Transverse colon (tissue), 4 donors: ENCODE data around the gene OR52A1.

Experiments used
- EP300 ChIP-seq: sonication (generic); formaldehyde crosslinking; IDR thresholded peaks from one replicate; pipeline ENCODE4 v1.6.1; 2017; ENCODE audit warnings: antibody characterized with exemption, low read depth
- POLR2A ChIP-seq: fragments of 450-650 bp; IDR thresholded peaks from one replicate; pipeline ENCODE4 v1.6.1; 2016; ENCODE audit warnings: antibody characterized with exemption, mild to moderate bottlenecking, moderate library complexity
- POLR2AphosphoS5 ChIP-seq, 3 donors: sonication (generic); formaldehyde crosslinking; IDR thresholded peaks; one replicate each; pipeline ENCODE4 v1.6.1; 2016; ENCODE audit warnings: antibody characterized with exemption in 3 of 3
- TF ChIP-seq, protein P1 (sequence below), 5 experiments: fragments of 200-600 bp in 3 of 5; fragments of 450-650 bp in 2 of 5; sonication (generic) in 3 of 5; IDR thresholded peaks; 1 replicate in 2 of 5; 2 replicates in 3 of 5; pipeline ENCODE4 v1.5.1; 2016 to 2017; ENCODE audit warnings: antibody characterized with exemption in 5 of 5, inconsistent platforms in 3 of 5, mild to moderate bottlenecking in 2 of 5, moderate library complexity in 1 of 5

DNA sequence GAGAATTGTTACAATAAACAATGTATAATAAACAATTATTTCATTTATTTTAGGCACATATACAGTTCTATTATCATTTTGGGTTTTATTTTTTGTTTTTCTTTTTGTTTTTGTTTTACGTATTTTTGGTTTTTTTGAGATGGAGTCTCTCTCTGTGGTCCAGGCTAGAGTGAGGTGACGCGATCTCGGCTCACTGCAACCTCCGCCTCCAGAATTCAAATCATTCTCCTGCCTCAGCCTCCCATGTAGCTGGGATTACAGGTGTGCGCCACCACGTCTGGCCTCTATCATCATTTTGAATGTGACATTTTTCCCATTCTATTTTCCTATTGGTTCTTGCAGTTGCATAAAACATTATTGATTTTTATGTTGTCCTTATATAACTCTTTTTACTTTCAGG, 20.4 kb upstream of the OR52A1 start:
- TF ChIP-seq, protein P1, sequence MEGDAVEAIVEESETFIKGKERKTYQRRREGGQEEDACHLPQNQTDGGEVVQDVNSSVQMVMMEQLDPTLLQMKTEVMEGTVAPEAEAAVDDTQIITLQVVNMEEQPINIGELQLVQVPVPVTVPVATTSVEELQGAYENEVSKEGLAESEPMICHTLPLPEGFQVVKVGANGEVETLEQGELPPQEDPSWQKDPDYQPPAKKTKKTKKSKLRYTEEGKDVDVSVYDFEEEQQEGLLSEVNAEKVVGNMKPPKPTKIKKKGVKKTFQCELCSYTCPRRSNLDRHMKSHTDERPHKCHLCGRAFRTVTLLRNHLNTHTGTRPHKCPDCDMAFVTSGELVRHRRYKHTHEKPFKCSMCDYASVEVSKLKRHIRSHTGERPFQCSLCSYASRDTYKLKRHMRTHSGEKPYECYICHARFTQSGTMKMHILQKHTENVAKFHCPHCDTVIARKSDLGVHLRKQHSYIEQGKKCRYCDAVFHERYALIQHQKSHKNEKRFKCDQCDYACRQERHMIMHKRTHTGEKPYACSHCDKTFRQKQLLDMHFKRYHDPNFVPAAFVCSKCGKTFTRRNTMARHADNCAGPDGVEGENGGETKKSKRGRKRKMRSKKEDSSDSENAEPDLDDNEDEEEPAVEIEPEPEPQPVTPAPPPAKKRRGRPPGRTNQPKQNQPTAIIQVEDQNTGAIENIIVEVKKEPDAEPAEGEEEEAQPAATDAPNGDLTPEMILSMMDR (IDR thresholded peaks at IDR 0.05) = no peak
- TF ChIP-seq POLR2AphosphoS5 (IDR thresholded peaks at IDR 0.05) (no peak), POLR2A (no peak), EP300 (no peak)
